K562 (cell line): ENCODE data around the gene UBE3D. TPM values are rescaled to one million over a fixed set of nuclear protein-coding genes. Genes with fewer than 3 reads are reported as not detected.

Source experiments
- ATAC-seq: fragments of 200-7000 bp; cut with Tn5 transposase; 3 replicates; pipeline ENCODE4 v1.9.1; 2020; ENCODE audit warnings: moderate library complexity
- BruUV-seq: library from RNA; stranded (reverse); fragments of 400-500 nt; replicated peaks from 2 replicates; lab custom pipeline; 2021; lab: Mats Ljungman, UMichigan
- CTCF ChIA-PET: fragments of 300-600 bp; formaldehyde crosslinking; extraction: SDS; loops from one replicate; lab custom pipeline; 2021; ENCODE audit warnings: low intra/inter-chr PET ratio; lab: Yijun Ruan, JAX
- POLR2A ChIA-PET: fragments of 300-600, 350-650 bp; sonication (Branson Sonifier 250); formaldehyde crosslinking; extraction: SDS; loops from one replicate; lab custom pipeline; 2021; ENCODE audit warnings: antibody characterized with exemption, inconsistent platforms; lab: Yijun Ruan, JAX
- DNase-seq, 4 experiments: peaks; one replicate each; pipeline versions ENCODE4 v3.0.0 to v3.0.0-alpha.2; 2011 to 2018; ENCODE audit warnings: low spot score in 3 of 4, mixed read lengths in 3 of 4; ENCODE audit errors: extremely low read depth in 1 of 4
- FAIRE-seq: peaks from 2 replicates; lab custom pipeline; 2011; peaks lifted over from hg19 to GRCh38; lab: Jason Lieb, UNC
- H2AFZ ChIP-seq: 2 replicates; pipeline ENCODE4 v1.6.0; 2011; ENCODE audit warnings: low read depth, low read length, control low read depth, inconsistent platforms
- H3K27ac ChIP-seq: fragments of 200-600 bp; 3 replicates; pipeline ENCODE4 v1.8.0; 2011; ENCODE audit warnings: low read depth, mild to moderate bottlenecking, control low read depth, inconsistent platforms, low read length, moderate library complexity, mixed read lengths; ENCODE audit errors: extremely low read depth
- H3K27me3 ChIP-seq, 2 experiments: fragments of 300-600 bp in 1 of 2; 2 replicates in 1 of 2; 3 replicates in 1 of 2; pipeline versions ENCODE4 v1.6.0 to v1.8.0; 2011; ENCODE audit warnings: inconsistent platforms in 2 of 2, low read length in 2 of 2, mild to moderate bottlenecking in 1 of 2, mixed read lengths in 1 of 2, moderate library complexity in 1 of 2; ENCODE audit not compliant: control insufficient read depth in 2 of 2, insufficient read depth in 2 of 2
- H3K36me3 ChIP-seq: fragments of 300-600 bp; 3 replicates; pipeline ENCODE4 v1.8.0; 2011; ENCODE audit warnings: mild to moderate bottlenecking, low read length, inconsistent platforms; ENCODE audit not compliant: control insufficient read depth, insufficient read depth
- H3K4me1 ChIP-seq, 2 experiments: fragments of 200-600 bp in 1 of 2; replicated peaks in 1 of 2; 2 replicates in 1 of 2; 3 replicates in 1 of 2; pipeline versions ENCODE4 v1.5.1 to v1.8.0; 2011; ENCODE audit warnings: inconsistent platforms in 2 of 2, low read length in 2 of 2, mild to moderate bottlenecking in 1 of 2, mixed read lengths in 1 of 2, moderate library complexity in 1 of 2; ENCODE audit not compliant: control insufficient read depth in 2 of 2, insufficient read depth in 2 of 2
- H3K4me2 ChIP-seq: 2 replicates; pipeline ENCODE4 v1.6.1; 2011; ENCODE audit warnings: low read length, control low read depth, inconsistent platforms, mixed read lengths; ENCODE audit not compliant: insufficient read depth
- H3K4me3 ChIP-seq: fragments of 200-600 bp; sonication (generic), shearing (Covaris generic); 2 replicates; pipeline ENCODE4 v1.5.1; 2016; ENCODE audit warnings: control low read depth, inconsistent platforms
- H3K79me2 ChIP-seq: fragments of 200-600 bp; 3 replicates; pipeline ENCODE4 v1.8.0; 2011; ENCODE audit warnings: low read length, inconsistent platforms; ENCODE audit not compliant: control insufficient read depth, insufficient read depth
- H3K9ac ChIP-seq, 2 experiments: 2 replicates each; pipeline versions ENCODE4 v1.6.0 to v1.6.1; 2011; ENCODE audit warnings: low read depth in 2 of 2, low read length in 2 of 2, control low read depth in 1 of 2, inconsistent platforms in 1 of 2, mild to moderate bottlenecking in 1 of 2, mixed read lengths in 1 of 2; ENCODE audit not compliant: insufficient read depth in 1 of 2
- H3K9me1 ChIP-seq: one replicate; pipeline ENCODE4 v1.6.0; 2011; ENCODE audit warnings: inconsistent platforms, mild to moderate bottlenecking, low read length, moderate library complexity; ENCODE audit not compliant: control insufficient read depth, insufficient read depth
- H3K9me3 ChIP-seq: replicated peaks from 2 replicates; pipeline ENCODE4 v1.5.1; 2011; ENCODE audit warnings: low read depth, low read length, inconsistent platforms; ENCODE audit not compliant: control insufficient read depth, insufficient read depth
- H4K20me1 ChIP-seq: replicated peaks from 2 replicates; pipeline ENCODE4 v1.6.1; 2011; ENCODE audit warnings: low read length, inconsistent platforms, mixed read lengths; ENCODE audit not compliant: control insufficient read depth, insufficient read depth
- BRCA1 ChIP-seq, 2 experiments: fragments of 450-650 bp in 1 of 2; sonication (generic) in 1 of 2; formaldehyde crosslinking in 1 of 2; IDR thresholded peaks; 2 replicates each; pipeline versions ENCODE4 v1.5.0 to v1.6.1; 2017 to 2020; ENCODE audit warnings: mild to moderate bottlenecking in 1 of 2, missing genetic modification reagents in 1 of 2
- BRD4 ChIP-seq: fragments of 200-600 bp; sonication (generic); IDR thresholded peaks from 2 replicates; pipeline ENCODE4 v1.6.1; 2017; ENCODE audit warnings: inconsistent platforms
- CC2D1A ChIP-seq: fragments of 450-650 bp; IDR thresholded peaks from 2 replicates; pipeline ENCODE4 v1.6.1; 2017; ENCODE audit warnings: mild to moderate bottlenecking
- MAFF ChIP-seq: IDR thresholded peaks from 2 replicates; pipeline ENCODE4 v1.6.1; 2012; ENCODE audit warnings: low read length, improper control_type of control experiment
- MAFK ChIP-seq: IDR thresholded peaks from 2 replicates; pipeline ENCODE4 v1.6.1; 2011; ENCODE audit warnings: low read length, improper control_type of control experiment
- NFRKB ChIP-seq: fragments of 450-650 bp; IDR thresholded peaks from 2 replicates; pipeline ENCODE4 v1.6.1; 2016; ENCODE audit warnings: low read depth
- NR1H2 ChIP-seq: sonication (generic); formaldehyde crosslinking; IDR thresholded peaks from 2 replicates; pipeline ENCODE4 v1.4.0; 2020; ENCODE audit warnings: mild to moderate bottlenecking, missing genetic modification reagents
- SMAD2 ChIP-seq: fragments of 150-350 bp; IDR thresholded peaks from 2 replicates; pipeline ENCODE4 v1.6.1; 2014; ENCODE audit warnings: low read depth, mild to moderate bottlenecking, low read length
- SRSF3 ChIP-seq: fragments of 200-400 bp; formaldehyde crosslinking; IDR thresholded peaks from 2 replicates; pipeline ENCODE4 v1.6.1; 2016; ENCODE audit warnings: mild to moderate bottlenecking, low read length, moderate library complexity; ENCODE audit not compliant: insufficient read depth
- TSHZ1 ChIP-seq: fragments of 250-450 bp; sonication (Bioruptor Pico); IDR thresholded peaks from 2 replicates; pipeline ENCODE4 v1.4.0; 2020; ENCODE audit warnings: mild to moderate bottlenecking, moderate library complexity
- ZNF174 ChIP-seq: fragments of 250-450 bp; sonication (Bioruptor Pico); IDR thresholded peaks from 2 replicates; pipeline ENCODE4 v1.4.0; 2020; ENCODE audit warnings: mild to moderate bottlenecking
- ZNF212 ChIP-seq: fragments of 450-650 bp; formaldehyde crosslinking; IDR thresholded peaks from 2 replicates; pipeline ENCODE4 v1.4.0; 2020; ENCODE audit warnings: mild to moderate bottlenecking
- ZNF316 ChIP-seq: fragments of 450-650 bp; IDR thresholded peaks from 2 replicates; pipeline ENCODE4 v1.6.1; 2016
- ZNF76 ChIP-seq: fragments of 250-450 bp; sonication (Bioruptor Pico); IDR thresholded peaks from 2 replicates; pipeline ENCODE4 v1.4.0; 2020; ENCODE audit warnings: mild to moderate bottlenecking, moderate library complexity, borderline replicate concordance
- WGBS: fragments of 100-300 bp; shearing (Covaris generic); methylation state at CpG from one replicate; pipeline ENCODE4 v1.1.6; 2016; ENCODE audit warnings: low coverage, mixed read lengths; ENCODE audit not compliant: insufficient coverage; ENCODE audit errors: missing lambda C conversion rate; 5-methylcytosine and 5-hydroxymethylcytosine counted together
- in situ Hi-C: fragments of 300-500 bp; cut with MboI; formaldehyde crosslinking; loops from 4 replicates; pipeline ENCODE4 v1.15.0; 2018; ENCODE audit warnings: inconsistent platforms, mixed read lengths
- intact Hi-C: fragments of 100-400 bp; cut with micrococcal nuclease; formaldehyde crosslinking; loops from 2 replicates; pipeline ENCODE4 v1.14.2; 2022
- polyA plus RNA-seq, 8 experiments: library from polyadenylated mRNA; depleted of rRNA in 4 of 8; stranded (reverse) in 5 of 8; unstranded in 3 of 8; fragments of >200 nt; fragmentation: Nextera tagmentation in 2 of 8; fragmentation: Illumina TruSeq in 1 of 8; extraction: Ambion mirVana in 2 of 8; extraction: Trizol in 1 of 8; gene quantifications; 2 replicates each; pipeline versions ENCODE4 v1.2.1 to v1.2.3, GENCODE V29; 2011 to 2014; ENCODE audit warnings: inconsistent platforms in 1 of 8, missing spikeins in 1 of 8
- total RNA-seq, 7 experiments: library from RNA; depleted of rRNA in 6 of 7; stranded (reverse); fragments of >200 nt in 6 of 7; fragmentation: Illumina TruSeq in 2 of 7; extraction: Trizol in 2 of 7; gene quantifications; 2 replicates each; pipeline versions ENCODE4 v1.2.1 to v1.2.3, GENCODE V29; 2011 to 2021; ENCODE audit warnings: low replicate concordance in 1 of 7
- TF ChIP-seq, protein P1 (sequence below): fragments of 250-450 bp; sonication (Bioruptor Pico); IDR thresholded peaks from 2 replicates; pipeline ENCODE4 v1.5.0; 2021
- TF ChIP-seq, protein P2 (sequence below): fragments of 450-650 bp; IDR thresholded peaks from 2 replicates; pipeline ENCODE4 v1.6.1; 2016; ENCODE audit warnings: missing biosample characterization, missing genetic modification characterization

UBE3D gene
- total and polyA plus RNA-seq, 9 of the 15 experiments (the other 6 are each of a cell fraction or from before 2014, with no cell fraction given) = 9.4 to 17.6 (median 11.9) TPM

GRCh38 chr6:82978362-82978945 is 87.2 kb downstream of the UBE3D start:
- TF ChIP-seq MAFF = peak; percentile 34; the same call in 1 of the 2 replicates
- no peak for TF ChIP-seq NR1H2 (CRISPR knock-in tag)
- TF ChIP-seq CC2D1A = no peak
- TF ChIP-seq ZNF316 = peak; percentile 10; the same call in 1 of the 2 replicates
- no peak for TF ChIP-seq TSHZ1 (CRISPR knock-in tag)
- TF ChIP-seq BRD4 = no peak
- no peak for TF ChIP-seq ZNF212 (CRISPR knock-in tag)
- TF ChIP-seq ZNF76 (CRISPR knock-in tag) = no peak
- TF ChIP-seq MAFK = peak; percentile 8; the same call in 1 of the 2 replicates
- TF ChIP-seq SRSF3 = no peak
- no peak for TF ChIP-seq ZNF174
- TF ChIP-seq, protein P1, sequence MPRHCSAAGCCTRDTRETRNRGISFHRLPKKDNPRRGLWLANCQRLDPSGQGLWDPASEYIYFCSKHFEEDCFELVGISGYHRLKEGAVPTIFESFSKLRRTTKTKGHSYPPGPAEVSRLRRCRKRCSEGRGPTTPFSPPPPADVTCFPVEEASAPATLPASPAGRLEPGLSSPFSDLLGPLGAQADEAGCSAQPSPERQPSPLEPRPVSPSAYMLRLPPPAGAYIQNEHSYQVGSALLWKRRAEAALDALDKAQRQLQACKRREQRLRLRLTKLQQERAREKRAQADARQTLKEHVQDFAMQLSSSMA (CRISPR knock-in tag) = no peak
- TF ChIP-seq SMAD2 = no peak
- TF ChIP-seq BRCA1 (IDR thresholded peaks at IDR 0.05) = no peak
- TF ChIP-seq BRCA1 (CRISPR knock-in tag; IDR thresholded peaks at IDR 0.05) = no peak
- no peak for TF ChIP-seq NFRKB
- TF ChIP-seq, protein P2, sequence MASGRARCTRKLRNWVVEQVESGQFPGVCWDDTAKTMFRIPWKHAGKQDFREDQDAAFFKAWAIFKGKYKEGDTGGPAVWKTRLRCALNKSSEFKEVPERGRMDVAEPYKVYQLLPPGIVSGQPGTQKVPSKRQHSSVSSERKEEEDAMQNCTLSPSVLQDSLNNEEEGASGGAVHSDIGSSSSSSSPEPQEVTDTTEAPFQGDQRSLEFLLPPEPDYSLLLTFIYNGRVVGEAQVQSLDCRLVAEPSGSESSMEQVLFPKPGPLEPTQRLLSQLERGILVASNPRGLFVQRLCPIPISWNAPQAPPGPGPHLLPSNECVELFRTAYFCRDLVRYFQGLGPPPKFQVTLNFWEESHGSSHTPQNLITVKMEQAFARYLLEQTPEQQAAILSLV = no peak
- Histone ChIP-seq H3K9me1 (no peaks in the 10 kb centered on the region), H3K79me2 (no peaks in the 10 kb centered on the region), H2AFZ (no peak overlapping the region), H3K4me2 (no peak overlapping the region), H4K20me1 (no peaks in the 10 kb centered on the region), H3K36me3 (no peaks in the 10 kb centered on the region), H3K4me3 (no peak overlapping the region), H3K9ac (no peak overlapping the region), H3K4me1 (peaks cover 0 to 4% of the 10 kb centered on the region in 2 experiments; a peak in 1 of 5 replicates), H3K27ac (no peak overlapping the region), H3K27me3 (no peaks in the 10 kb centered on the region), H3K9me3 (no peaks in the 10 kb centered on the region)
- ChIA-PET POLR2A (interaction anchor here (1.0 kb wide), 1 partner anchor 12 kb away, joined by 3 read pairs; no protein-coding TSS in a partner anchor), CTCF (no interaction called here)
- ATAC-seq (no peak), DNase-seq (no peak), FAIRE-seq (no peak)
- 82% methylated on average over 3 of the region's 3 CpGs for WGBS
- in situ Hi-C loops (no loop called here), intact Hi-C loops (no loop called here)
- no TSS peak for BruUV-seq
